ENCODE data around the gene INSIG2.
A peak's percentile ranks its signal among the peaks of the same experiment; 100 is the strongest.

Gene INSIG2

DNA sequence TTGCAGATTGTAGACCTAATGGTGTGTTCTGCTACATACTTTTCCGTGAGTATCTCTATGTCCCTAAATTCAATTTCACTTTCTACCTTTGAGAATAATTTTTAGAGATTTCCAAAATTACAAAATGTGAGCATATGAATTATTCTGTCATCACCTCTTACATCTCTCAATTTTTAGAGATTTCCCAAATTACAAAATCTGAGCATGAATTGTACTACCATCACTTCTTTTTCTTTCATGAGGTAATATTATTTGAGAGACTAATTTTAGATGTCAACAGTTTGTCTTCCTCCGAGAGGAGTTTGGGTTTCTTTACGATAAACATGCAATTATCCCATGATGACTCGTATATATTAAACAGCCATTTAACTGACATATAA, 32.1 kb downstream of the INSIG2 start:
- no peak overlapping the region for H3K4me3 ChIP-seq (ENCODE audit: control insufficient read depth in 1 of 7, extremely low read depth in 1 of 7, insufficient read depth in 4 of 7, low read depth in 2 of 7, low read length in 6 of 7)
- no CpG with 5 or more reads among the region's 4 CpGs for WGBS (ENCODE audit: insufficient coverage)
- no peaks in the 10 kb centered on the region for H3K9me3 ChIP-seq (ENCODE audit: control extremely low read depth in 1 of 5, control insufficient read depth in 4 of 5, insufficient read depth in 2 of 5, low read depth in 1 of 5, low read length in 4 of 5)
- no peaks in the 10 kb centered on the region for H3K36me3 ChIP-seq (ENCODE audit: control insufficient read depth in 4 of 4, insufficient read depth in 4 of 4, low read length in 3 of 4)
- no peak overlapping the region for H3K27ac ChIP-seq (ENCODE audit: insufficient read depth in 1 of 2, low read depth in 1 of 2, low read length in 2 of 2, poor library complexity in 1 of 2, severe bottlenecking in 2 of 2)
- no peaks in the 10 kb centered on the region for H3K27me3 ChIP-seq (replicated peaks in 2 of 5; ENCODE audit: control insufficient read depth in 4 of 5, insufficient read depth in 5 of 5, low read length in 4 of 5)
- H3K4me1 ChIP-seq (ENCODE audit: control extremely low read depth in 1 of 4, control insufficient read depth in 4 of 4, insufficient read depth in 4 of 4, low read length in 3 of 4) = peaks cover 13 to 66% (median 41%) of the 10 kb centered on the region in 4 experiments
- ChIA-PET CTCF (no interaction called here), POLR2A (no interaction called here)
- DNase-seq = no peak

DNA sequence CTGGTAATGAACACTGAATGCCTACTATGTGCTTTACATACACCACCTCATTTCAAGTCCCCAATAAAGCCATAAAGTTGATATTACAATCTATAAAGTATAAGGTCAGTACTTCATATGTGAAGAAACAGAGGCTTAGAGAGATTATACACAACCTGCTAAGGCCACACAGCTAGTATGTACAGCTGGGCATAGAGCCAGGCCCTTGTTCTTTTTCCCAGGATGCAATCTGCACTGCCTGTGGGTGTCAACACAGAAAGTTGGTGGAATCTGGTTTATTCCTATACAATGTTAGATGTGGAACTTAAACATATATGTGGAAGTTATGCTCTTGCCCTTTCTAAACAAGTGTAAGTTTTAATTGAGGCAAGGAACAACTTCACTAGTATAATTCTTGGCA, 32.8 kb downstream of the INSIG2 start:
- no peaks in the 10 kb centered on the region for H3K9me3 ChIP-seq (ENCODE audit: control extremely low read depth in 1 of 5, control insufficient read depth in 4 of 5, insufficient read depth in 2 of 5, low read depth in 1 of 5, low read length in 4 of 5)
- no peak overlapping the region for H3K27ac ChIP-seq (ENCODE audit: insufficient read depth in 1 of 2, low read depth in 1 of 2, low read length in 2 of 2, poor library complexity in 1 of 2, severe bottlenecking in 2 of 2)
- no peak overlapping the region for H3K4me3 ChIP-seq (ENCODE audit: control insufficient read depth in 1 of 7, extremely low read depth in 1 of 7, insufficient read depth in 4 of 7, low read depth in 2 of 7, low read length in 6 of 7)
- H3K36me3 ChIP-seq (ENCODE audit: control insufficient read depth in 4 of 4, insufficient read depth in 4 of 4, low read length in 3 of 4) = no peaks in the 10 kb centered on the region
- no peak for DNase-seq
- H3K27me3 ChIP-seq (replicated peaks in 2 of 5; ENCODE audit: control insufficient read depth in 4 of 5, insufficient read depth in 5 of 5, low read length in 4 of 5) = no peaks in the 10 kb centered on the region
- ChIA-PET CTCF (no interaction called here), POLR2A (no interaction called here)
- peaks cover 13 to 66% (median 41%) of the 10 kb centered on the region in 4 experiments for H3K4me1 ChIP-seq (ENCODE audit: control extremely low read depth in 1 of 4, control insufficient read depth in 4 of 4, insufficient read depth in 4 of 4, low read length in 3 of 4)

DNA sequence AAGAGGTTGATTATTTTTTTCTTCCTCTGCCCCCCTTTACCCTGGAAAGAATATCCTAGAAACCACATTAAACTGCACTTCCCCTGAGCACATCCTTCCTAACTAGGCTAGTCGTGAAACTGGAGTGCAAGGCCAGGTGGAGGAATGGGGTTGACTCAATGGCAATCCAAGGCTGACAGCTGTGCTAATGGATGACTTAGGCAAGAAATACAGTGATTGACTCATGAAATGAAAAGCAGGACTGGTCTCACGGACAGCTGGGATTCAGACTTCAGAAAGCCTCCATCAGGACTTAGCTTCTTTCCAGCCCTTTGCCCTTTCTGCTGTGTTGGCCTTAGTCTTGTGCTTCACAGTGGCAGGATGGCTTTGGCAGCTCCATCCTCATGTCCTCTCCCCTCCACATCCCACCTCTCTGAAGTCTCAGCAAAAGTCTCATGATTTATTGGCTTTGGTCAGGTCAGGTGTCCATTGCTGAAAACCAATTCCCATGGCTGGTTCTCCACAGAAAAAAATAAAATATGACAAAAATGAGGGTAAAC, 33.8 kb downstream of the INSIG2 start:
- H3K4me1 ChIP-seq (ENCODE audit: control extremely low read depth in 1 of 4, control insufficient read depth in 4 of 4, insufficient read depth in 4 of 4, low read length in 3 of 4) = peaks cover 13 to 66% (median 41%) of the 10 kb centered on the region in 4 experiments
- H3K27me3 ChIP-seq (replicated peaks in 2 of 5; ENCODE audit: control insufficient read depth in 4 of 5, insufficient read depth in 5 of 5, low read length in 4 of 5) = no peaks in the 10 kb centered on the region
- peak overlapping the region in 1 of 7 experiments; percentile 16 for H3K4me3 ChIP-seq (ENCODE audit: control insufficient read depth in 1 of 7, extremely low read depth in 1 of 7, insufficient read depth in 4 of 7, low read depth in 2 of 7, low read length in 6 of 7)
- DNase-seq = peak in 1 of 3 donors; percentile 20
- WGBS (ENCODE audit: insufficient coverage) = 17% methylated on average over 2 of the region's 2 CpGs
- H3K9me3 ChIP-seq (ENCODE audit: control extremely low read depth in 1 of 5, control insufficient read depth in 4 of 5, insufficient read depth in 2 of 5, low read depth in 1 of 5, low read length in 4 of 5) = no peaks in the 10 kb centered on the region
- CTCF ChIA-PET = no interaction called here
- no peaks in the 10 kb centered on the region for H3K36me3 ChIP-seq (ENCODE audit: control insufficient read depth in 4 of 4, insufficient read depth in 4 of 4, low read length in 3 of 4)
- no peak overlapping the region for H3K27ac ChIP-seq (ENCODE audit: insufficient read depth in 1 of 2, low read depth in 1 of 2, low read length in 2 of 2, poor library complexity in 1 of 2, severe bottlenecking in 2 of 2)
- POLR2A ChIA-PET = interaction anchor here (0.8 kb wide), 1 partner anchor 1218 kb away, joined by 3 read pairs; no protein-coding TSS in a partner anchor

DNA sequence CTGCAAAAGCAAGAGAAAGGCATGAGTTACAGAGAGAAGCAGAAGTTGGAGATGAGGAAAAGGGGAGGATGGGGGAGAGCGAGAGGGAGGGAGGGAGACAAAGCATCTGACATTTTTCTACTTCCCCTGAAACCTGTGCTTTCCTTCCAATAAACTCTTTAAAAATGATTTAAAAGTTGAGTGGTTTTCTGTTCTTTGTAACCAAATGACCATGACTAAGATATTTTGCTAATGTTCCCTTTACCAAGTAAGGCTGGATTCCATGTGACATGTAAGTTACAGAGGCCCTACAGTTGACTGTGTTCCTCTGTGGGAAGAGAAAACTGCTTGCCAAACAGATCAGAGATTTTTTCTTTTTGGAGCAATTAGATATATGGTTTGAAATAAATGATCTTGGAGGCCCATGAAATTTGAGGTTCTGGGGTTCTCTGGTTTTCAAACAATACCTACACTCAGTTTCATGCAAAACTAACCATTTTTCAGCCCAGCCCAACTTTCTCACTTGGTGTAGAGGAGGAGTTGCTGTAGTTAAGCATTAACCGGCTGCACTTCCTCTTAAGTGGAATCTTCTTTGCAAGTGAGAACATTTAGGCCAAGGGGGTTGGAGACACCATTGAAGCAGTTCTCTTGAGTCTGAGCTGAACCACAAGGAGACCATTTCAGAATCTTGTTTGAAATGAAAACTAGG, 34.5 kb downstream of the INSIG2 start:
- H3K4me3 ChIP-seq (ENCODE audit: control insufficient read depth in 1 of 7, extremely low read depth in 1 of 7, insufficient read depth in 4 of 7, low read depth in 2 of 7, low read length in 6 of 7) = no peak overlapping the region
- H3K27me3 ChIP-seq (replicated peaks in 2 of 5; ENCODE audit: control insufficient read depth in 4 of 5, insufficient read depth in 5 of 5, low read length in 4 of 5) = no peaks in the 10 kb centered on the region
- H3K9me3 ChIP-seq (ENCODE audit: control extremely low read depth in 1 of 5, control insufficient read depth in 4 of 5, insufficient read depth in 2 of 5, low read depth in 1 of 5, low read length in 4 of 5) = no peaks in the 10 kb centered on the region
- no peak overlapping the region for H3K27ac ChIP-seq (ENCODE audit: insufficient read depth in 1 of 2, low read depth in 1 of 2, low read length in 2 of 2, poor library complexity in 1 of 2, severe bottlenecking in 2 of 2)
- H3K36me3 ChIP-seq (ENCODE audit: control insufficient read depth in 4 of 4, insufficient read depth in 4 of 4, low read length in 3 of 4) = no peaks in the 10 kb centered on the region
- CTCF ChIA-PET = no interaction called here
- POLR2A ChIA-PET = interaction anchor here (0.8 kb wide), 1 partner anchor 1217 kb away, joined by 3 read pairs; no protein-coding TSS in a partner anchor
- peaks cover 13 to 62% (median 40%) of the 10 kb centered on the region in 4 experiments for H3K4me1 ChIP-seq (ENCODE audit: control extremely low read depth in 1 of 4, control insufficient read depth in 4 of 4, insufficient read depth in 4 of 4, low read length in 3 of 4)
- WGBS (ENCODE audit: insufficient coverage) = 0% methylated on average over 1 of the region's 2 CpGs
- peak; percentile 28 to 79 (median 69) for DNase-seq

DNA sequence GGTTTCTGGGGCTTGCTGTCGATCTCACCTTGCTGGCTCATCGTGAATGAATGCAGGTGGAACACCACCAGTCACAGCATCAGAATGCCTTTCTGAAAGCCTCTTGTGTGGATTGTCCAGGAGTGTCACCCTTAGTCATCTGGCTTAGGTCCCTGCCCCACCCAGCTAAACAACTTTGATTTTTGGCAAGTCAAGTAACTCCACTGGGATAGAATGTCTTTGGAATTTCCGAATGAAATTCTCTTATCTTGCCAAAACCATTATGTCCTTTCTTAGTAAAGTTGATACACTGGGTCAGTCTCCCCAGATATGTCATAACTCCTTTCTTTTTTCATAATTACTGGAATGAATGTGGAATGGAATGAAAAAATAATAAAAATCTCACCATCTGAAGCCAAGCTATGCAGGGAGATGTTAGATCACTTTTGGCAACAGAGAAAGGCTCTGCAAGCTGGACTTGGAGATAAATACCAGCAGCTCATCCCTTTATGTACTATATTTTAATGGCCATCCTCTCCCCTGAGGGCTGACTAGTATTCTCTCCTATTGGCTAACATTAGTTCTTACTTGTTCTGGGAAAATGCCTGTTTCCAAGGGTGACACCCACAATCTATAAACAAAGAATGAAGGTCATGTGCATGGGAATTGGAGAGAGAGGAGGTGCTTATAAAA, 35.4 kb downstream of the INSIG2 start:
- Histone ChIP-seq H3K4me1 (ENCODE audit: control extremely low read depth in 1 of 4, control insufficient read depth in 4 of 4, insufficient read depth in 4 of 4, low read length in 3 of 4) (peaks cover 13 to 54% (median 34%) of the 10 kb centered on the region in 4 experiments), H3K27me3 (replicated peaks in 2 of 5; ENCODE audit: control insufficient read depth in 4 of 5, insufficient read depth in 5 of 5, low read length in 4 of 5) (no peaks in the 10 kb centered on the region), H3K27ac (ENCODE audit: insufficient read depth in 1 of 2, low read depth in 1 of 2, low read length in 2 of 2, poor library complexity in 1 of 2, severe bottlenecking in 2 of 2) (no peak overlapping the region), H3K36me3 (ENCODE audit: control insufficient read depth in 4 of 4, insufficient read depth in 4 of 4, low read length in 3 of 4) (no peaks in the 10 kb centered on the region), H3K9me3 (ENCODE audit: control extremely low read depth in 1 of 5, control insufficient read depth in 4 of 5, insufficient read depth in 2 of 5, low read depth in 1 of 5, low read length in 4 of 5) (no peaks in the 10 kb centered on the region), H3K4me3 (ENCODE audit: control insufficient read depth in 1 of 7, extremely low read depth in 1 of 7, insufficient read depth in 4 of 7, low read depth in 2 of 7, low read length in 6 of 7) (no peak overlapping the region)
- CTCF ChIA-PET = no interaction called here
- POLR2A ChIA-PET = no interaction called here
- DNase-seq = no peak
- 97% methylated on average over 3 of the region's 3 CpGs for WGBS (ENCODE audit: insufficient coverage)

DNA sequence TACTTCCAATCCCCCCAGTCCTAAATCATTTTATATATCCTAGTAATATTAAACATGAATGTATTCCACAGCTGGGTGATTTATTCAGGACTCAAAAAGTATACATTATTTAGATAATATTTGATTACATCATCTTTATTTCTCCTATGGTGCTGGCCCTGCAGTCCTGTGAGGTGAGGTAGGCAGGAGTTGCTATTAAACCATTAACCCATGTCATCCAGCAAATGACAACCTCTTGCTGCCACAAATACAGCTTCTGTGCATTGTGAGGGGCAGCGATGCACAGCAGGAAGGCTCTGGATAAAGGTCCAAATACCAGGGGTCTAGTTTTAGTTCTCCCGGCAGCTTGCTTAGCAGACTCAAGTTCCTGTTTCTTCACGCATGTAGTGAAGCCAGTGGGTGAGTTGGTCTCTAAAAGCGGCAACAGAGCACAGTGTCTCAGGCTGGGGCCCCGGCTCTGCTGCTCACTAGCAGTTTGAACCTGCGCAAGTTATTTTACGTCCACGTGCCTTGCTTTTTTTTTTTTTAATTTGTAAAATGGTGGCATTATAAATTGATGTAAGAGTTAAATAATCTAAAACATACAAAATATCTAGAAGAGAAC, 36.1 kb downstream of the INSIG2 start:
- CTCF ChIA-PET = no interaction called here
- H3K27me3 ChIP-seq (replicated peaks in 2 of 5; ENCODE audit: control insufficient read depth in 4 of 5, insufficient read depth in 5 of 5, low read length in 4 of 5) = no peaks in the 10 kb centered on the region
- no peaks in the 10 kb centered on the region for H3K9me3 ChIP-seq (ENCODE audit: control extremely low read depth in 1 of 5, control insufficient read depth in 4 of 5, insufficient read depth in 2 of 5, low read depth in 1 of 5, low read length in 4 of 5)

DNA sequence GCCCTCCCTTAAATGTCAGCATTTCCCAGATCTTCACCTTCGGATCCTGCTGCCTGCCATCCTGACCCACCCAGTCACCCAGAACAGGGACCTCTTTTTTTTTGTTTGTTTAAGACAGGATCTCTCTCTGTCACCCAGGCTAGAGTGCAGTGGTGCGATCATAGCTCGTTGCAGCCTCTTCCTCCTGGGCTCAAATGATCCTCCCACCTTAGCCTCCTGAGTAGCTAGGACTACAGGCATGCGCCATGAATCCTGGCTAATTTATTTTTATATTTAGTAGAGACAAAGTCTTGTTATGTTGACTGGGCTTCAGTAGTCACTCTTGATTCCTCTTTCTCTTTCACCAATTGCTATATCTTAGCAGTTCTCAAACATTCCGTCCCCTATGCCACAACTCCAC, 39.0 kb downstream of the INSIG2 start:
- 94% methylated on average over 3 of the region's 5 CpGs for WGBS (ENCODE audit: insufficient coverage)
- ChIA-PET POLR2A (no interaction called here), CTCF (no interaction called here)
- DNase-seq = no peak
- no peak overlapping the region for H3K27ac ChIP-seq (ENCODE audit: insufficient read depth in 1 of 2, low read depth in 1 of 2, low read length in 2 of 2, poor library complexity in 1 of 2, severe bottlenecking in 2 of 2)
- H3K9me3 ChIP-seq (ENCODE audit: control extremely low read depth in 1 of 5, control insufficient read depth in 4 of 5, insufficient read depth in 2 of 5, low read depth in 1 of 5, low read length in 4 of 5) = no peaks in the 10 kb centered on the region
- H3K36me3 ChIP-seq (ENCODE audit: control insufficient read depth in 4 of 4, insufficient read depth in 4 of 4, low read length in 3 of 4) = no peaks in the 10 kb centered on the region
- no peak overlapping the region for H3K4me3 ChIP-seq (ENCODE audit: control insufficient read depth in 1 of 7, extremely low read depth in 1 of 7, insufficient read depth in 4 of 7, low read depth in 2 of 7, low read length in 6 of 7)
- no peaks in the 10 kb centered on the region for H3K27me3 ChIP-seq (replicated peaks in 2 of 5; ENCODE audit: control insufficient read depth in 4 of 5, insufficient read depth in 5 of 5, low read length in 4 of 5)
- H3K4me1 ChIP-seq (ENCODE audit: control extremely low read depth in 1 of 4, control insufficient read depth in 4 of 4, insufficient read depth in 4 of 4, low read length in 3 of 4) = peaks cover 6 to 22% (median 15%) of the 10 kb centered on the region in 4 experiments

More for the DNA sequence above, 36.1 kb downstream of the INSIG2 start:
- Histone ChIP-seq H3K27ac (ENCODE audit: insufficient read depth in 1 of 2, low read depth in 1 of 2, low read length in 2 of 2, poor library complexity in 1 of 2, severe bottlenecking in 2 of 2) (no peak overlapping the region), H3K36me3 (ENCODE audit: control insufficient read depth in 4 of 4, insufficient read depth in 4 of 4, low read length in 3 of 4) (no peaks in the 10 kb centered on the region), H3K4me3 (ENCODE audit: control insufficient read depth in 1 of 7, extremely low read depth in 1 of 7, insufficient read depth in 4 of 7, low read depth in 2 of 7, low read length in 6 of 7) (no peak overlapping the region), H3K4me1 (ENCODE audit: control extremely low read depth in 1 of 4, control insufficient read depth in 4 of 4, insufficient read depth in 4 of 4, low read length in 3 of 4) (peaks cover 11 to 47% (median 27%) of the 10 kb centered on the region in 4 experiments)
- 18% methylated on average over 3 of the region's 8 CpGs for WGBS (ENCODE audit: insufficient coverage)
- DNase-seq = peak; percentile 26 to 81 (median 69)
- POLR2A ChIA-PET = no interaction called here
